MM.1S (cell line): ENCODE data around the gene ZSCAN25.

Experiments
- DNase-seq: peaks from one replicate; pipeline ENCODE4 v3.0.0-alpha.2; 2015
- H2AFZ ChIP-seq: fragments of 300-600 bp; sonication (generic); 2 replicates; pipeline ENCODE4 v1.6.0; 2016; ENCODE audit warnings: antibody characterized with exemption, low read length
- H3F3A ChIP-seq: fragments of 300-600 bp; sonication (generic); 2 replicates; pipeline ENCODE4 v1.6.1; 2016; ENCODE audit warnings: mild to moderate bottlenecking, antibody characterized with exemption, low read length, moderate library complexity, mixed read lengths; ENCODE audit not compliant: insufficient read depth
- H3K27ac ChIP-seq: fragments of 300-600 bp; sonication (generic); 2 replicates; pipeline ENCODE4 v1.5.1; 2016; ENCODE audit warnings: mild to moderate bottlenecking, low read length
- H3K27me3 ChIP-seq: fragments of 300-600 bp; sonication (generic); replicated peaks from 2 replicates; pipeline ENCODE4 v1.6.0; 2016; ENCODE audit warnings: low read length; ENCODE audit not compliant: insufficient read depth
- H3K36me3 ChIP-seq: fragments of 300-600 bp; sonication (generic); replicated peaks from 2 replicates; pipeline ENCODE4 v1.6.1; 2016; ENCODE audit warnings: mild to moderate bottlenecking, low read length, mixed read lengths; ENCODE audit not compliant: insufficient read depth
- H3K4me1 ChIP-seq: fragments of 300-600 bp; sonication (generic); 2 replicates; pipeline ENCODE4 v1.6.1; 2016; ENCODE audit warnings: low read length, mixed read lengths
- H3K4me2 ChIP-seq: fragments of 300-600 bp; sonication (generic); 2 replicates; pipeline ENCODE4 v1.6.0; 2016; ENCODE audit warnings: low read depth, low read length
- H3K4me3 ChIP-seq: fragments of 300-600 bp; sonication (generic); 2 replicates; pipeline ENCODE4 v1.5.1; 2016; ENCODE audit warnings: low read length, mixed read lengths
- H3K79me2 ChIP-seq: fragments of 300-600 bp; sonication (generic); 2 replicates; pipeline ENCODE4 v1.6.1; 2016; ENCODE audit warnings: mixed run types, low read length, mixed read lengths
- H3K9ac ChIP-seq: fragments of 300-600 bp; sonication (generic); 2 replicates; pipeline ENCODE4 v1.6.1; 2016; ENCODE audit warnings: low read length, mixed read lengths
- H3K9me2 ChIP-seq: fragments of 300-600 bp; sonication (generic); replicated peaks from 2 replicates; pipeline ENCODE4 v1.6.1; 2016; ENCODE audit warnings: mild to moderate bottlenecking, low read length, mixed read lengths; ENCODE audit not compliant: insufficient read depth
- H3K9me3 ChIP-seq: fragments of 300-600 bp; sonication (generic); replicated peaks from 2 replicates; pipeline ENCODE4 v1.6.1; 2016; ENCODE audit warnings: mild to moderate bottlenecking, low read length, mixed read lengths; ENCODE audit not compliant: insufficient read depth
- H4K20me1 ChIP-seq: fragments of 300-600 bp; sonication (generic); 2 replicates; pipeline ENCODE4 v1.6.1; 2016; ENCODE audit warnings: mild to moderate bottlenecking, low read length, moderate library complexity, mixed read lengths; ENCODE audit not compliant: insufficient read depth
- CTCF ChIP-seq: fragments of 300-600 bp; sonication (generic); IDR thresholded peaks from 2 replicates; pipeline ENCODE4 v1.5.1; 2016; ENCODE audit warnings: antibody characterized with exemption, low read length, mixed read lengths
- EZH2 ChIP-seq: fragments of 300-600 bp; sonication (generic); optimal IDR thresholded peaks from 2 replicates; pipeline ENCODE3; 2017; ENCODE audit warnings: low read depth, mild to moderate bottlenecking, antibody characterized with exemption, low read length, mixed read lengths
- EZH2phosphoT487 ChIP-seq: fragments of 300-600 bp; sonication (generic); IDR thresholded peaks from 2 replicates; pipeline ENCODE4 v1.6.1; 2018; ENCODE audit warnings: antibody characterized with exemption, low read length

Gene ZSCAN25

GRCh38 chr7:99605527-99605926 is 11.2 kb upstream of the ZSCAN25 start:
- H3K4me1 ChIP-seq: no peaks in the 10 kb centered on the region
- no peak overlapping the region for H2AFZ ChIP-seq
- H3K9ac ChIP-seq: no peak overlapping the region
- no peaks in the 10 kb centered on the region for H3K36me3 ChIP-seq
- H3K4me3 ChIP-seq: no peak overlapping the region
- no peak for DNase-seq
- H3K27me3 ChIP-seq: no peaks in the 10 kb centered on the region
- no peak overlapping the region for H3K4me2 ChIP-seq
- no peaks in the 10 kb centered on the region for H4K20me1 ChIP-seq
- TF ChIP-seq EZH2phosphoT487 (no peak), CTCF (no peak), EZH2 (no peak)
- H3K27ac ChIP-seq: no peak overlapping the region
- no peaks in the 10 kb centered on the region for H3K9me2 ChIP-seq
- H3K79me2 ChIP-seq: no peaks in the 10 kb centered on the region
- no peaks in the 10 kb centered on the region for H3F3A ChIP-seq
- H3K9me3 ChIP-seq: no peaks in the 10 kb centered on the region

GRCh38 chr7:99606531-99606930 is 10.2 kb upstream of the ZSCAN25 start:
- Histone ChIP-seq H3K27me3 (no peaks in the 10 kb centered on the region), H3K4me3 (no peak overlapping the region), H3K79me2 (no peaks in the 10 kb centered on the region), H3K36me3 (no peaks in the 10 kb centered on the region), H3K27ac (no peak overlapping the region), H3K9me3 (no peaks in the 10 kb centered on the region), H3K9ac (no peak overlapping the region), H3K4me1 (no peaks in the 10 kb centered on the region), H2AFZ (no peak overlapping the region), H3F3A (no peaks in the 10 kb centered on the region), H3K9me2 (no peaks in the 10 kb centered on the region), H3K4me2 (no peak overlapping the region), H4K20me1 (no peaks in the 10 kb centered on the region)
- DNase-seq: no peak
- TF ChIP-seq EZH2 (no peak), CTCF (no peak), EZH2phosphoT487 (no peak)

GRCh38 chr7:99607548-99607947 is 9.2 kb upstream of the ZSCAN25 start:
- Histone ChIP-seq H3K9ac (no peak overlapping the region), H3K4me3 (no peak overlapping the region), H3K9me2 (no peaks in the 10 kb centered on the region), H3K9me3 (no peaks in the 10 kb centered on the region), H3K27me3 (no peaks in the 10 kb centered on the region), H4K20me1 (no peaks in the 10 kb centered on the region), H3K27ac (no peak overlapping the region), H3K4me2 (no peak overlapping the region), H2AFZ (no peak overlapping the region), H3F3A (no peaks in the 10 kb centered on the region), H3K4me1 (no peaks in the 10 kb centered on the region), H3K79me2 (no peaks in the 10 kb centered on the region), H3K36me3 (no peaks in the 10 kb centered on the region)
- TF ChIP-seq CTCF (no peak), EZH2phosphoT487 (no peak), EZH2 (no peak)
- DNase-seq: no peak
